Measurements from ENCODE around the gene KRT6B.

DNA sequence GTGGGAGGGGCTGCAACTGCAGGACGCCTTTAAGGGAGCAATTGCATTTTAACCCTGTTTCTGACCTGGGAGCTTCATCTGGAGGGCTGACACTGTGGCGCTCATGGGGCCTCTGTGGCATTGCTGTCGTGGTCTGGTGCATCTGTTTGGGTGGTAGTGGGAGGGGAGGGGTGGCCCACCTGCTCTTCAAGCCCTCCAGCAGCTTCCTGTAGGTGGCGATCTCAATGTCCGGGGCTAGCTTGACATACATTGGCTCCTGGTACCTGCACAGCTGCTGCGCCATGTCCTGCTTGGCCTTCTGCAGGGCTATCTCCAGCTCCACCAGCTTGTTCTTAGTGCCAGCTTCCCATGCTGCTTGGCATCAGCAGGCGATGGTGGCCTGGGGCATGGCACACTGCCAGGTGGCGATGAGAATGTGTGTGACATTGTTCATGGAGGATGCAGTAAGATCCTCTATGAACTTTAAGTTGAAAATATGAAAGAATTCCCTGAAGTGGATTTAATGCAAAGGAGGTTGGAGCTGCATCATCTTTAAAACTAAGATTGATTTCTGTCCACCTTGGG lies 38.1 kb downstream of the KRT6B start:
- TF ChIP-seq SUZ12 (IDR thresholded peaks at IDR 0.05; ENCODE audit: low read length): no peak
- TF ChIP-seq, protein P1, sequence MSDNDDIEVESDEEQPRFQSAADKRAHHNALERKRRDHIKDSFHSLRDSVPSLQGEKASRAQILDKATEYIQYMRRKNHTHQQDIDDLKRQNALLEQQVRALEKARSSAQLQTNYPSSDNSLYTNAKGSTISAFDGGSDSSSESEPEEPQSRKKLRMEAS (IDR thresholded peaks at IDR 0.05): no peak
- TF ChIP-seq SP1 (IDR thresholded peaks at IDR 0.05; ENCODE audit: low read depth, low read length): no peak
- TF ChIP-seq HDAC2 (IDR thresholded peaks at IDR 0.05; ENCODE audit: borderline replicate concordance in 1 of 2, low read depth in 2 of 2, low read length in 2 of 2): no peak
- TF ChIP-seq, protein P2, sequence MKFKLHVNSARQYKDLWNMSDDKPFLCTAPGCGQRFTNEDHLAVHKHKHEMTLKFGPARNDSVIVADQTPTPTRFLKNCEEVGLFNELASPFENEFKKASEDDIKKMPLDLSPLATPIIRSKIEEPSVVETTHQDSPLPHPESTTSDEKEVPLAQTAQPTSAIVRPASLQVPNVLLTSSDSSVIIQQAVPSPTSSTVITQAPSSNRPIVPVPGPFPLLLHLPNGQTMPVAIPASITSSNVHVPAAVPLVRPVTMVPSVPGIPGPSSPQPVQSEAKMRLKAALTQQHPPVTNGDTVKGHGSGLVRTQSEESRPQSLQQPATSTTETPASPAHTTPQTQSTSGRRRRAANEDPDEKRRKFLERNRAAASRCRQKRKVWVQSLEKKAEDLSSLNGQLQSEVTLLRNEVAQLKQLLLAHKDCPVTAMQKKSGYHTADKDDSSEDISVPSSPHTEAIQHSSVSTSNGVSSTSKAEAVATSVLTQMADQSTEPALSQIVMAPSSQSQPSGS (IDR thresholded peaks at IDR 0.05; ENCODE audit: low read length): no peak
- no peak for TF ChIP-seq RNF2 (IDR thresholded peaks at IDR 0.05; ENCODE audit: borderline replicate concordance, low read depth, low read length, missing control alignments, poor library complexity, severe bottlenecking)
- no peak for TF ChIP-seq ZNF274 (IDR thresholded peaks at IDR 0.05; ENCODE audit: borderline replicate concordance, extremely low read depth, low read length)
